Adrenal gland (tissue), 12 donors: ENCODE measurements around the gene TOX2. TPM values are rescaled to one million over a fixed set of nuclear protein-coding genes. Genes with fewer than 3 reads are reported as not detected.

Experiments used
- DNase-seq, 7 donors: peaks; one replicate each; pipeline ENCODE4 v3.0.0-alpha.2; 2019 to 2020
- H3K27ac ChIP-seq, 5 donors: fragments of 200-600 bp; sonication (generic) in 4 of 5; 1 replicate in 3 of 5; 2 replicates in 2 of 5; pipeline versions ENCODE4 v1.5.1 to v1.8.0; 2016 to 2020; ENCODE audit warnings: mild to moderate bottlenecking in 1 of 5
- H3K27me3 ChIP-seq: fragments of 200-600 bp; 2 replicates; pipeline ENCODE4 v1.8.0; 2021
- H3K36me3 ChIP-seq, 2 donors: fragments of 200-600 bp; replicated peaks in 1 of 2; 1 replicate in 1 of 2; 2 replicates in 1 of 2; pipeline versions ENCODE4 v1.5.1 to v1.8.0; 2018 to 2022
- H3K4me1 ChIP-seq, 2 donors: fragments of 200-600 bp; replicated peaks in 1 of 2; 1 replicate in 1 of 2; 2 replicates in 1 of 2; pipeline versions ENCODE4 v1.5.1 to v1.8.0; 2018 to 2021
- H3K4me3 ChIP-seq, 4 donors: fragments of 200-600 bp; sonication (generic) in 3 of 4; one replicate each; pipeline ENCODE4 v1.5.1; 2016 to 2018
- H3K9me3 ChIP-seq, 3 donors: fragments of 200-600 bp; sonication (generic) in 1 of 3; replicated peaks in 1 of 3; 1 replicate in 2 of 3; 2 replicates in 1 of 3; pipeline versions ENCODE4 v1.5.1 to v1.8.0; 2016 to 2021
- POLR2A ChIP-seq, 2 donors: fragments of 450-650 bp; IDR thresholded peaks; one replicate each; pipeline ENCODE4 v1.6.1; 2017; ENCODE audit warnings: antibody characterized with exemption in 2 of 2, mild to moderate bottlenecking in 2 of 2, moderate library complexity in 1 of 2
- WGBS, 4 donors: extraction: QIAGEN DNeasy Blood & Tissue Kit in 2 of 4; methylation state at CpG; one replicate each; pipeline versions ENCODE4 v1.1.5 to v1.1.7; 2013 to 2017; 5-methylcytosine and 5-hydroxymethylcytosine counted together
- intact Hi-C, 2 donors: fragments of 100-400 bp; cut with DNase I; formaldehyde crosslinking; loops; one replicate each; pipeline versions ENCODE4 v1.14.1 to v1.15.0; 2022 to 2023
- polyA plus RNA-seq, 3 donors: library from polyadenylated mRNA; stranded (reverse); fragments of 200-250 nt in 2 of 3; fragments of 350-450 nt in 1 of 3; fragmentation: Illumina TruSeq in 1 of 3; extraction: RNeasy Lipid Tissue Mini Kit (QIAGEN cat#74804) in 1 of 3; gene quantifications; one replicate each; pipeline ENCODE4 v1.2.3, GENCODE V29; 2013 to 2014
- total RNA-seq, 9 donors: library from RNA; depleted of rRNA in 4 of 9; stranded (reverse); fragments of >200 nt in 4 of 9; fragments of 120-200 nt in 1 of 9; fragmentation: NEBNext Ultra II Directional in 1 of 9; extraction: Animal tissue kit (Norgen Biotek cat#: 25700) in 1 of 9; gene quantifications; one replicate each; pipeline versions ENCODE4 v1.1.0 to v1.2.4, GENCODE V29; 2013 to 2023
- TF ChIP-seq, protein P1 (sequence below), 6 experiments: fragments of 450-650 bp in 4 of 6; fragments of 200-600 bp in 2 of 6; sonication (generic) in 1 of 6; IDR thresholded peaks; 1 replicate in 5 of 6; 2 replicates in 1 of 6; pipeline versions ENCODE4 v1.5.1 to v1.8.0; 2016 to 2021; ENCODE audit warnings: antibody characterized with exemption in 6 of 6, mild to moderate bottlenecking in 2 of 6, moderate library complexity in 1 of 6
- donor health status: healthy with polysubstance abuse.
- donor health status: Bipolar disorder and iron deficiency.
- donor health status: DM: yes; HTN: yes; CAD: no.
- donor health status: DM: no; HTN: no; CAD: no.
- donor health status: DM: no; HTN: no; CAD: no.
- donor health status: DM: yes; HTN: yes; CAD: no.

TOX2 gene
- total and polyA plus RNA-seq, 12 donors: 0.33 to 7.6 (median 2.8) TPM

DNA sequence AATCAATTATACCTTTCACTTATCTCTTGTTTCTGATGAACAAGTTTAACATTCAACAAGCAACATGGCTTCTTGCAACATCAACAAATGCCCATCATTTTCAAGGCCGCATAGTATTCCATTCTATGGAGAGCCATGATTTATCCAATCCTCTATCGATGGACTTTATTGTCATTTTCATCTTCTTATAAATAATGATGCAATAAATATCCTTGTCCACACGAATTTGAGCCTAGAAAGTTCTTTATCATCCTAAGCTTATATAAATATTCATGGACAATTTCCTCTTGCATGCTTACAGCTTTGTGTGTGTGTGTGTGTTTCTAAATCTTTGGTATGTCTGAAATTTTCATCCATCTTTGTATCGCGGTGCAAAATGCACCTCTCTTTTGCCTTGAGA is 29.1 kb downstream of the TOX2 start:
- intact Hi-C loops: no loop called here
- Histone ChIP-seq H3K27ac (no peak overlapping the region), H3K36me3 (no peaks in the 10 kb centered on the region), H3K4me1 (peaks cover 0 to 32% of the 10 kb centered on the region in 2 donors), H3K4me3 (no peak overlapping the region), H3K27me3 (no peaks in the 10 kb centered on the region), H3K9me3 (no peaks in the 10 kb centered on the region)
- WGBS, 4 donors: 85 to 93% (median 91%) methylated on average over 5 of the region's 5 CpGs
- TF ChIP-seq POLR2A (IDR thresholded peaks at IDR 0.05): no peak
- TF ChIP-seq, protein P1, sequence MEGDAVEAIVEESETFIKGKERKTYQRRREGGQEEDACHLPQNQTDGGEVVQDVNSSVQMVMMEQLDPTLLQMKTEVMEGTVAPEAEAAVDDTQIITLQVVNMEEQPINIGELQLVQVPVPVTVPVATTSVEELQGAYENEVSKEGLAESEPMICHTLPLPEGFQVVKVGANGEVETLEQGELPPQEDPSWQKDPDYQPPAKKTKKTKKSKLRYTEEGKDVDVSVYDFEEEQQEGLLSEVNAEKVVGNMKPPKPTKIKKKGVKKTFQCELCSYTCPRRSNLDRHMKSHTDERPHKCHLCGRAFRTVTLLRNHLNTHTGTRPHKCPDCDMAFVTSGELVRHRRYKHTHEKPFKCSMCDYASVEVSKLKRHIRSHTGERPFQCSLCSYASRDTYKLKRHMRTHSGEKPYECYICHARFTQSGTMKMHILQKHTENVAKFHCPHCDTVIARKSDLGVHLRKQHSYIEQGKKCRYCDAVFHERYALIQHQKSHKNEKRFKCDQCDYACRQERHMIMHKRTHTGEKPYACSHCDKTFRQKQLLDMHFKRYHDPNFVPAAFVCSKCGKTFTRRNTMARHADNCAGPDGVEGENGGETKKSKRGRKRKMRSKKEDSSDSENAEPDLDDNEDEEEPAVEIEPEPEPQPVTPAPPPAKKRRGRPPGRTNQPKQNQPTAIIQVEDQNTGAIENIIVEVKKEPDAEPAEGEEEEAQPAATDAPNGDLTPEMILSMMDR (IDR thresholded peaks at IDR 0.05): no peak
- DNase-seq: no peak

DNA sequence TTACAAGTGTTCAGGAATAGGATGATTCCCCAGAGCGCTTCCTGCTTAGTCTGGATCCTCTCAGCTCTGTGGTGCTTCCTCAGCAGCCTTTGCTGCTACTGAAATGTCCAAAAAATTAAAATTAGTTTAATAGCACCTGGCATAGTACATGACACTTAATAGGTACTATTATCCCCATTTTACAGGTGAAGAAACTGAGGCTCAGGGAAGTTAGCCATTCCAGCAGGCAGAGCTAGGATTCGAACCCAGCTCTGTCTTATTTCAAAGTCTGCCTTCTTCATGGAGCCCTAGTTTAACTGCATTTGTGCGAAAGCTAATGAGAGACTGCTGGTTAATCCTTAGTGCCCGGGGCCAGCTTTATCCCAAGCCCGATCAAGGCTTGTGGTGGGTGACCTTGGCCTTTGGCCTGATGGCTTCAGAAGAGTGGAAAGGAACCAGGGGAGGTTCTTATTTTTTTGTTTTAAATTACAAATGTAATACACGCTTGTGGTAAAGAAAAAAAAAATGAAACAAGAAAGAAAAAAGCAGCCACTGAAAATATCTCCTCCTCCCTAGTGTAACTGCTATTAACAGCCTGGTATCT is 30.1 kb downstream of the TOX2 start:
- Histone ChIP-seq H3K36me3 (no peaks in the 10 kb centered on the region), H3K27me3 (no peaks in the 10 kb centered on the region), H3K9me3 (no peaks in the 10 kb centered on the region), H3K4me3 (no peak overlapping the region), H3K27ac (no peak overlapping the region), H3K4me1 (peaks cover 0 to 23% of the 10 kb centered on the region in 2 donors)
- no peak for DNase-seq
- TF ChIP-seq, protein P1 (IDR thresholded peaks at IDR 0.05): no peak
- no peak for TF ChIP-seq POLR2A (IDR thresholded peaks at IDR 0.05)
- intact Hi-C loops: no loop called here
- 54 to 72% (median 68%) methylated on average over 6 of the region's 6 CpGs for WGBS, 4 donors

DNA sequence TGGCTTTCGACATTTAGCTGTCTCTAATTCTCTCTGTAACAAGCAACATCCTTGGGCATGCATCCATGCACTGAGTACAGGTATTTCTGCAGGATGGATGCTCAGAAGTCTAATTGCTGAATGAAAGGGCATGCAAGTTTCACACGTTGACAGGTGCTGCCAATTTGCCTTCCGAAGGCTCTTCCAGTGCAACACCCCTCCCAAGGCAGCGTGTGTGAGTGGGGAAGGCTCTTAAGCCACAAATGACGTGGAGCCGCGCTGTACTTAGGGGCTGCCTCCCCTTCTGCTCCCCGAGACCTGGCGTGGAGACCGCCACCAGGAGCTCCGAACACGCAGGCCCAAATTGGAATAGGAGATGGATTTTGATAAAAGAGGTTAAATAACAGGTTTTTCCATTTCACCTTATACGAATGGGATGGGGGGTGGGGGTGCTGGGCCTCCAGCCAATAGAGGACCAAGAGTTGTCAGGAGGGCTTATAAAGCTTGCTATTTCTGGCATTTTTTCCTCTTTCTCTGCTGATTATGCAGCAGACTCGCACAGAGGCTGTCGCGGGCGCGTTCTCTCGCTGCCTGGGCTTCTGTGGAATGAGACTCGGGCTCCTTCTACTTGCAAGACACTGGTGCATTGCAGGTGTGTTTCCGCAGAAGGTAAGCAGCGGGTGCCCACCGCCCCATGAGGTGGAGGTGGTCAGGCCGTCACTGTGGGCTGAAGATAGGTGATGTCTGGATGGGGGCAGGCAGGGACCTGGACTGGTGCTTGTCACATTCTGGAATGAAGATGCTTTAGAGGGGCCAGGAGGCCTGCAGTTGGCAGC is 30.9 kb downstream of the TOX2 start:
- TF ChIP-seq, protein P1 (IDR thresholded peaks at IDR 0.05): no peak
- TF ChIP-seq POLR2A (IDR thresholded peaks at IDR 0.05): no peak
- no peak overlapping the region for H3K4me3 ChIP-seq
- H3K27ac ChIP-seq: no peak overlapping the region
- H3K27me3 ChIP-seq: no peaks in the 10 kb centered on the region
- peaks cover 0 to 24% of the 10 kb centered on the region in 2 donors for H3K4me1 ChIP-seq
- intact Hi-C loops: no loop called here
- H3K9me3 ChIP-seq: no peaks in the 10 kb centered on the region
- no peaks in the 10 kb centered on the region for H3K36me3 ChIP-seq
- 84 to 88% (median 86%) methylated on average over 23 to 24 of the region's 24 CpGs for WGBS, 4 donors
- no peak for DNase-seq

DNA sequence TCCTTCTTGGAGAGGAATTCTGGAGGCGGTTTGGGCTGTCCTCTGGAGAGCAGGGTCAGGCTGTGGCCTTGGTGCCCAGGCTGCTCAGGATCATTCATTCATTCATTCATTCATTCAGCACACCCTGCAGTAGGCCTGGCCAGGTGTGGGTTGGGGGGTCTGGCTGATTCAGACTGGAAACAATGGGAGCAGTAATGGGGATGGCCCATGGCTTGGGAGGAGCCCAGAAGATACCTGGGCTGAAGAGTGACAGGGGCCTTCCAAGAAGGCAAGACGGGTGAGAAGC is 31.5 kb downstream of the TOX2 start:
- intact Hi-C loops: no loop called here
- TF ChIP-seq, protein P1 (IDR thresholded peaks at IDR 0.05): no peak
- no peak for TF ChIP-seq POLR2A (IDR thresholded peaks at IDR 0.05)
- whole genome bisulfite sequencing, 4 donors: 83 to 88% (median 86%) methylated on average over 2 of the region's 2 CpGs
- Histone ChIP-seq H3K27me3 (no peaks in the 10 kb centered on the region), H3K4me1 (peaks cover 0 to 24% of the 10 kb centered on the region in 2 donors), H3K36me3 (no peaks in the 10 kb centered on the region), H3K27ac (no peak overlapping the region), H3K4me3 (no peak overlapping the region), H3K9me3 (no peaks in the 10 kb centered on the region)
- DNase-seq: no peak
